GM21528 (cell line): Measurements from ENCODE around the gene CUL4B.
A peak's percentile ranks its signal among the peaks of the same experiment; 100 is the strongest.
"Not testable (repeated sequence)": the region's sequence is repeated elsewhere in the genome, so short reads cannot be mapped to it uniquely, and the experiment has no call there.

ENCODE experiments used
- ATAC-seq: cut with Tn5 transposase; IDR thresholded peaks from one replicate; pipeline ENCODE4 v1.9.1; 2021; ENCODE audit warnings: mild to moderate bottlenecking, moderate library complexity; ENCODE audit not compliant: unreplicated experiment, low FRiP score

Gene CUL4B

DNA sequence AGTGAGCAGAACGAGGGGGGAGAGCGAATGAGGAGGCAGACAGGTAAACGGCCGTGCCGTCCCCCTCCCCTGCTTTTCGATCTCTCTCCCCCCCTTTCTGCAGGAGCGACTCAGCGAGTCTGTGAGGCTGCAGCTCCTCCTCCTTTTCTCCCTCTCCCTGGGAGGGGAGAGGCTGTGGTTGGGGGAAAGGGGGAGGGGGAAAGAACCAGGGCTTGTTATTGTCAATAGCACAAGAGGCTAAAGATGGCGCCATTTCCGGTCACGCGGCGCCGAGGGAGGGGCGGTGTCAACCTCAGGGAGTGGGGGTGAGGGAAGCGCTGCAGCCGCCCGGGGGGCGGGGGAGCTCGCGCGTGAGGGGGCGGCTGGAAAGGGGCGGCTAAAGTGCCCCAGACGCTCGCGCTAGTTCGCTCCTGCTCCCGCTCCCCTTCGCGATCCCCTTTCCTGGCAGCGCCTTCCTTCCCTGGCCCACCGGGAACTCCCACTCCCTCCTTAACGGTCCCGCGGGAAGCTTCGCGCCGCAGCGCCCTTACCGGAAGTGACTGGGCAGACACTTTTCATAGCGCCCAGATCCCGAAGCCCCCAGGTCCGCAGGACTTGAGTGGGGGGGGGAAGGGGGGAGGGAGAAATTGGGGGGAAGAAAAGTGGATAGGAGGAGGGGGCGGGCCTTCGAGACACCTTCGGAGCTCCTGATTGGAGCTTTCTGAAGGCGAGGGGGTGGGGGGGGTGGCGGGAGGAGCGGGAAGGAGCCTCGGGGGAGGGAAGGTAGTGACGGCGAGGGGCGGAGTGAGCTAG lies at the start of gene CUL4B:
CUL4B (minus strand) TSS at position 121 of the 792 bp plus-strand sequence. CDS start 324 bp downstream, outside the sequence.
- peak; percentile 82 for ATAC-seq

DNA sequence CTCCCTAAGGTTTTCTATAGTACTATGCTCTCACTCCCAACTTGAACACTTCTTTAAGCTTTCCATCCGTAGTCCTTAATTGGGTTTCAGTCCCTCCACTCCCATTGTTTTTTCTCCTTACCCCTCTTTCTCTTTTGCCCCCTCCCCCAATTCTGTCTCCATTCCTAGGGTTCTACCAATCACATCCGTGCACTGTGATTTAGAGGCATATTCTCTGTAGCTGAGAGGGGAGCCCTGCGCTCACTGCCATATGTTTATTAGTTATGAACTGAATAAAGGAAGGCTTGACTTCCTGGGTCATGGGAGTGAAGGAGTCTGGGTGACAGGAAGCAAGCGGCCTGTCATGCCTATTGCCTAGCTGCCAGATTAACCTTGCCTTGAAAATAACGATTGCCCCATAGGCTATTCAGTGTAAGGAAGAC lies 43.6 kb upstream of the CUL4B start:
- ATAC-seq, result peak; percentile 79

DNA sequence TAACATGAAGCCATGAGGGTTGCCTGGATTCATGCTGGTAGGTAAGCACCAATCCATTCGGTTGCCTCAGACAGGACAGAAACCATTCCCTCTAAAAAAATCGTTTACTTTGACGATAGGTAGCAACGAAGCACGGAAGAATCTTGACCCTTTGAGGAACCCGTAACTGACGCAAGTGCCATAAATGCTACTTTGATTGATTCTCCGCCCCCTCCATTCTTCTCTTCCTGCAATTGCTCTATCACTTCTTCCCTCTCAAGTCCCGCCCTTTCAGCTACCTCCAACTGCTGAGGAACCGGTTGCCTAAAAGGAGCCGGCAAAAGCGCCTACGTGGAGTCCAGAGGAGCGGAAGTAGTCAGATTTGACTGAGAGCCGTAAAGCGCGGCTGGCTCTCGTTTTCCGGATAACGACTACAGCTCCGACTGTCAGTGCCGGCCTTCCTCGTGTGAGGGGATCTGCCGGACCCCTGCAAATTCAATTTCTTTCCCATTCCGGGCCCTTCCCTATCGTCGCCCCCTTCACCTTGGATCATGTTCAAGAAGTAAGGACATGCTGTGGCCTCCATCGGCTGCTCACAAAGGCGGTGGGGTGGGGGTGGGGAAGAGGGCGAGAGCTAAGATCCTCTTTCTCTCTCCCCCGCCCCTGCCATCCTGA lies 43.1 kb upstream of the CUL4B start, which contains the start of gene MCTS1:
MCTS1 (plus strand) TSS at position 395 of the 654 bp plus-strand sequence; CDS start at position 531, 136 bp downstream.
- ATAC-seq, result peak; percentile 95

DNA sequence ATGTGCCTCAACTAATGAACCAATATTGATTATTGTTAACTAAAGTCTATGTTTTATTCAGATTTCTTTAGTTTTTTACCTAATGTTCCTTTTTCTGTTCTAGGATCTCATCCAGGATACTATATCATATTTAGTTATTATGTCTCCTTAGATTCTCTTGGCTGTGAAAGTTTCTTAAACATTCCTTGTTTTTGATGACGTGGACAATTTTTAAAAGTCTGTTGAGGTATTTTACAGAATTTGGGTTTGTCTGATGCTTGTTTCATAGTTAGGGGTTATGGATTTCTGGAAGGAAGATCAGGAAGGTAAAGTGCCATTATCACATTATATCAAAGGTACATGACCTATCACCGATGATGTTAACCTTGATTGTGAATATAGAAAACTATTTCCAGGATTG lies 24.9 kb upstream of the CUL4B start:
- no peak for ATAC-seq

GRCh38 chrX:120575379-120576114 lies 14.8 kb upstream of the CUL4B start:
- ATAC-seq, result no peak

DNA sequence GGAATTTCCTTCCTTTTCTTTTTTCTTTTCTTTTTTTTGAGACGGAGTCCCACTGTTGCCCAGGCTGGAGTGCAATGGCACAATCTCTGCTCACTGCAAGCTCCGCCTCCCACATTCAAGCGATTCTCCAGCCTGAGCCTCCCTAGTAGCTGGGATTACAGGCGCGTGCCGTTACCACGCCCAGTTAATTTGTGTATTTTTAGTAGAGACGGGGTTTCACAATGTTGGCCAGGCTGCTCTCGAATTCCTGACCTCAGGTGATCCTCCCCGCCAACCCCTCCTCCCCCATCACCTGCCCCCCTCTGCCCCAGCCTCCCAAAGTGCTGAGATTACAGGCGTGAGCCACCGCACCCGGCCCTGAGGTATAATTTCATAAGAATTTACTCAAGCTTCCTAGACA lies 13.0 kb upstream of the CUL4B start:
- not testable (repeated sequence) for ATAC-seq

GRCh38 chrX:120570011-120570600 lies 9.3 kb upstream of the CUL4B start:
- ATAC-seq, result no peak

GRCh38 chrX:120568609-120569008 lies 7.8 kb upstream of the CUL4B start:
- ATAC-seq, result no peak

DNA sequence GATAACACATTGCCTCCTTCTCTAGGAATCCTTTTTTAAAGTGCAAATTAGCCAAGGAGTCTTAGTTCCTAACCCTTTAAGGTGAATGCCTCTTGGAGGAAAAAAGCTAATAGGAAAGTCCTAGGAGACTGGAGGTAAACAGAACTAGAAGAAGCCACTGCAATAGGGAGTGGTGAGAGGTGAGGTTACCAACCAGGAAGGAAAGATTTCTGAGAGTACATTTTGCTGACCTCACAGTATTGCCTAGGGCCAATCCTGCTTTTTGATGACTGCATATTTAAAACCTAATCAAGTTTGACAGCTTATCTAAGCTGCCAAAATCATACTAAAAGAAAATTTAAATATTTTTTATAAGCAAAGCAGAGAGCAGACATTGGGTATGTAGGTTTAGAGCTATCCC lies 7.3 kb upstream of the CUL4B start:
- no peak for ATAC-seq

DNA sequence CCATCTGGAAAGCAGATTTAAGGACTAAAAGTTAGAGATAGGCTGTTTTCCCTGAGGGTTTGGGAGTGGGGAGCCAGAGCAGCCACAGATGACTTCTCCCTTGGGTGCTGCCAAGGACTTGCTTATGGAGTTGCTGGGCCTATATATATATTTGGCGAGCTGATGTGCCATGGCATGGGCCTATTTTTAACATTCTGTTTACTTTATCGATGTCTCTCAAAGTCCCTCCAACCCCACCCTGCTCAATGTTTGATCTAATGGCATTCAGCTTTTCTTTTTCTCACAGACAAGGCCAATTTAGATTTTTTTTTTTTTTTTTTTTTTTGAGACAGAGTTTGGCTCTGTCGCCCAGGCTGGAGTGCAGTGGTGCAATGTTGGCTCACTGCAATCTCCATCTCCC lies 6.1 kb upstream of the CUL4B start:
- no peak for ATAC-seq

DNA sequence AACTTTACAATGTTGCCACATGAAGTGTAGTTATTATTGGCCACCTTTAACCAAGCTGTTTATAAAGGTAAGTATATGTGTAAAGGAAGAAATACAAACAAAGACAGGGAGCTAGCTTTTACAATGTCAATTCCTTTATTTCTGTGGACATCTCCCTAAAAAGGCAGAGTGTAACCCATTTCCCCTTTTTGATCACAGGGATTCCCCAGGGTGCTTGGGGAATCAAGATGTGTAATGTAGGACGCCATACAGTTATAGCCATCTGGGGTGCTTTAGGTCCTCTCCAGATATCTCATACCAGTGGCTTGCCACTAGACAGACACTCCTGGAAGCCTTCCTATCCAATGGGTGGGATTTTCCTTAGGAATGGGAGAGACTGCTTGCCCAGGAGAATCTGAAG lies 4.2 kb upstream of the CUL4B start:
- no peak for ATAC-seq

DNA sequence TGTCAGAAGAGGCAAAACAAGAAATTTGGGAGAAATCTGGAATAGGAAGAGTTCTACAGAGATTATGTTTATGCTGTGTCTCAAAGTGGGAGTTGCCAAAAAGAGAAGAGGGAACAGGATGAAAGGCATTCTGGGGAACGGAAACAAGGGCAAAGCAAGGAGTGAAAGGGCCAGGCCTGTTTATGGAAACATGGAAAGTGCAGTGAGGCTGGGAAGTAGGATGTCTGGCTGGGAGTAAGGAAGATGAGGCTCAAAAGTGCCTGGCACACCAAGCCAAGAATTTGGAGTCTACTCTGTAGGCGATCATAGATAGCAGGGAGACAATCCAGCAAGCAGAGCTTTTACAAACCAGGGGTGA lies 1.8 kb upstream of the CUL4B start:
- ATAC-seq, result no peak

GRCh38 chrX:120561634-120562568 lies 1.1 kb upstream of the CUL4B start:
- no peak for ATAC-seq

DNA sequence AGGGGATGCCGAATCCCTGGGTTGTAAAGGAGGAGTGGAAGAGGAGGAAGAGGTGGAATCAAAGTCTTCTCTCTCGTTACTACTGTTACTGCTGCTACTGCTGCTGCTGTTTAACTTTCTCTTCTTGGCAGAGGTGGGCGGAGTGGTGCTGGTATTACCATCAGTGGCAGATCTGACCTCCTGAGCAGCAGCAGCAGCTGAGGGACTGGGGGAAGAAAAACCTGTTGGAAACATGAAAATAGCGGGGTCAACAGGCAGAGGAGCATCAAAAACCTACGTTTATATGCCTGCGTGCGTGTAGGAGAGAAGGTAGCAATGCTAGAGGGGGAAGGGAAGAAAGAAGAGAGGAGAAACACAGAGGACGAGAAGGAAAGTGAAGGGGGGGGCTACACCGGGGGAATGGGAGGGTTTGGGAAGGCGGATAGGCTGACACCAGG lies 339 bp downstream of the CUL4B start:
- peak; percentile 59 for ATAC-seq

DNA sequence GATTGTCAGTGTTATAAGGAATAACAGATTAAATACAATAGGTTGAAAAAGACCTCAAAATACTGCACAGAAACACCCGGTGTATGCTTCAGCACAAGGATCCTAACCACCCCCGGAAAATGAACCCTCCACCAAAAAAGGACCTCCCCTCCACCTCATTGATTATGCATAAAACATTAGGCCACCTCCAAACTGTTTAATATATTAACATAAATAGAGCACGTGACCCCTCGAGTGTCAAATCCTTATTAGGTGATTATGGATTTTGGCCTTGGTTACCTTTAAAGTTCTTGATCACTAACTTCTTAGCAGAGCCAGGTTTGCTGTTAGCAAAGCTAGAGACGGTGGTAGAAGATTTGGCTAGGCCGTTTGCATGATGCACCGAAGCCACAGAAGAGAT lies 958 bp downstream of the CUL4B start:
- no peak for ATAC-seq

DNA sequence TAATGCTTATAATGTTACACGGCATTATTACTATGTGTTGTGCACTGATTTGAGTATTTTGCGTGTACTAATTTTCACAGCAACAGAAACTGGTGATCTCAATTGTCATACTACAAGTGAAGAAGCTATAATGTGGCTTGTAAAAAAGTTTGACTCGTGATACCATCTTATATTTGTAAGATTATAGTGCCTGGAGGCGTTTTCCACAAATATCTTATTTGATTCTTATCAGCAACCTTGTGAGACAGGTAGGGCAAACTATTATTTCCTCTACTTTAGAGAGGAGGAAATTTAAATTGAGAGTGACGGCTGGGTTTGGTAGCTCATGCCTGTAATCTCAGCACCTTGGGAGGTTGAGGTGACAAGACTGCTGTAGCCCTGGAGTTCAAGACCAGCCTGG lies 4.5 kb downstream of the CUL4B start:
- ATAC-seq, result no peak

DNA sequence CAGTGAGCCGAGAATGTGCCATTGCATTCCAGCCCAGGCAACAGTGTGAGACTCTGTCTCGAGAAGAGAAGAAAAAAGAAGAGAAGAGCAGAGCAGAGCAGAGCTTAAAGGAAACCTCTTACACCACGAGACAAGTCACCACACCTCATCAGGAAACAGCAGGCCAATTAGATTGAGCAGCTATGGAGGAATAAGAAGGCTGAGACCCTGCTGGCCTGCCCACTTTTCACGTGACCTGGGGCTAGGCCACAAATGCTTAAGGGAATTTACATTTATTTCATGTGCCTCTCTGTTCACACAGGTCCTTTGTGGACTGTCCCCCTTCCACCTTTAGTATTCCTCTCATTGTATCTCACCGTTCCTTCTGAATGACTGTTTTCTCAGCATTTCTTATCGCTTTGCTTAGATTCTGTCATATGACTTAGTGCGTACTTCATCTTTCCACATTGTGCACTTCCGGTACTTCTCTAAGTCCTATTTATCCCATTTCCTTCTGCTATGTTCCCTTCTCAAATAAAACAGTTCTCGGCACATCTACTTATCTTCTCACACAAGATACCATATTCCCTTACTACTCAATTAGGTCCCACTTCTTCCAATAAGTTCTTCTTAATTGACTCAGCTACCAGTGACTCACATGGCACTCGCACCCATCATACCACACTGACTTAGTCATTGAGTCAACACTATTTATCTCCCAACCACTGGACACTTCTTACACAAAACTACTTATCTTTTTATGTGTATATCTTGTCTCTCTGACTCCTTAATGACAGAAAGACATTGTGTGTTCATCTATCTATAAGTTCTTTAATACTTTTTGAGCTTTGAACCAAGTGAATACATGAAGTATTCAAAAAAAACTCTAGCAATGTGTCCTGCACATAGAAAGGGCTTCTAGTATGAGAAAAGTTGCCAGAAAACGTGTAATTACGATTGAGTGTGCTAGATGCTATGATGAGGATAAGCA lies 11.0 kb downstream of the CUL4B start:
- no peak for ATAC-seq

DNA sequence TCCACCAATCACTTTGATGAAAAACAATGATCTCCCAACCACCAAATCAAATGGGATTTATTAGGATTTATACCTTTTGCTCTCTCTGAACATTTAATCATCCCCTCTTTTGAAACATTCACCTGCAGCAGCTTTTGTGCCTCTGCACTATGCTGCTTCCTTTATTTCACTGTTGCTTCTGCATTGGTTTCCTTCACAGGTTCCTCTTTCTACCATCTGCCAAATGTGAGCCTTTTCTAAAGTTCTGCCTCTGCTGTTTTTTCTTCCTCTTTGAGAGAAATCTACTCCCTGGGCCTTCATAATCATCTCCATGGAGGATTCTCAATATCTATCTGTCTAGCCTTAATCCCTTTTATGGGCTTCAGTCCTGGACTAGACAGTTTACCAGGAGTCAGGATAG lies 24.7 kb downstream of the CUL4B start:
- no peak for ATAC-seq
